Colonic mucosa (tissue), 4 donors: ENCODE results near the gene NFIA. TPM values are rescaled to one million over a fixed set of nuclear protein-coding genes. Genes with fewer than 3 reads are reported as not detected.

Source experiments
- DNase-seq: peaks from one replicate; pipeline ENCODE4 v3.0.0-alpha.2; 2020
- H3K27ac ChIP-seq: fragments of 200-600 bp; one replicate; pipeline ENCODE4 v1.8.0; 2021
- H3K27me3 ChIP-seq: fragments of 200-600 bp; one replicate; pipeline ENCODE4 v1.8.0; 2021
- H3K36me3 ChIP-seq: fragments of 200-600 bp; one replicate; pipeline ENCODE4 v1.8.0; 2021
- H3K4me1 ChIP-seq: fragments of 200-600 bp; one replicate; pipeline ENCODE4 v1.8.0; 2021; ENCODE audit warnings: mild to moderate bottlenecking
- H3K4me3 ChIP-seq: fragments of 200-600 bp; one replicate; pipeline ENCODE4 v1.8.0; 2021
- H3K9ac ChIP-seq, 2 donors: one replicate each; pipeline ENCODE4 v1.7.0; 2013; ENCODE audit warnings: control low read depth in 2 of 2, low read depth in 2 of 2, low read length in 2 of 2
- H3K9me3 ChIP-seq: fragments of 200-600 bp; one replicate; pipeline ENCODE4 v1.8.0; 2021
- intact Hi-C: fragments of 100-400 bp; cut with DNase I; formaldehyde crosslinking; loops from one replicate; pipeline ENCODE4 v1.14.1; 2022
- total RNA-seq, 2 donors: library from RNA; stranded (reverse); fragmentation: NEBNext Ultra II Directional in 1 of 2; extraction: Animal tissue kit (Norgen Biotek cat#: 25700) in 1 of 2; gene quantifications; one replicate each; pipeline ENCODE4 v1.2.1, GENCODE V29; 2021
- TF ChIP-seq, protein P1 (sequence below): fragments of 200-600 bp; IDR thresholded peaks from one replicate; pipeline ENCODE4 v1.8.0; 2022; ENCODE audit warnings: antibody characterized with exemption, mild to moderate bottlenecking
- donor health status: healthy.
- donor health status: DM: no; HTN: no; CAD: no.
- donor health status: DM: no; HTN: no; CAD: no.

NFIA gene
- total RNA-seq, 2 donors from 2014 or later: 36.0 to 44.2 TPM

DNA sequence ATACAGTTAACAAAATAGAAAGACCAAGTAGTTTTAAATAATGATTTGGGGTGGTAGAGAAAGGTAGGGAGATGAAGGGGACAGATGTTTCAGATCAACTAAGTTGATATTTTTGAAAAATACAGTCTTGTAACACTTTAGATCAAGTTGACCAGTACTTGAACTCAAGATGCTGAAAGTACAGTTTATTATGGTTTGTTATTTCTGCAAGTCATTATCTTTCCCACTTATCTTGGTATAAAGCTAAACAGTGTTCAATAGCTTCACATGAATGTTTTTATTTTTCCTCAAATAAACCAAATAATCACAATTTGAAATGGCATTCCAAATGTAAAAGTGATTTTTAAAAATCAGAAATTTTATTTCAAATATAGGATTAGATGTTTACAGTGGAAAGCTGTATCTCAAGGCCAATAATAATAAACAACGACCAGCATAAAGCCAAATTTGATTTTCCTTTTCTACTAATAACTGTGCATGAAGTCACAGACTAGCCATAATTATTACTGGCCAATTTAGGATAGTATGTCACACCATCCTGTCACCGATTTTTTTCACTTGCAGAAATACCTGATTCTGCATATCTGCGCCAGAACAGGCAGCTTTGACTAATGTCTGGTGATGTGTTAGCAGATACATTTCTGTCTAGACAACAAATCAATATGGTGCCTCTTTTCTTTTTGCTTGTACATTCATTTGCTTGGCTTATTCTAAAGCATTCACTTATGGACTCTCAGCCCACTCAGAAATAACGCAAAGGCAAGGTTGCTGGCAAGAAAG, 322.4 kb downstream of the NFIA start:
- DNase-seq: no peak
- H3K36me3 ChIP-seq: no peaks in the 10 kb centered on the region
- H3K9ac ChIP-seq: no peak overlapping the region
- TF ChIP-seq, protein P1, sequence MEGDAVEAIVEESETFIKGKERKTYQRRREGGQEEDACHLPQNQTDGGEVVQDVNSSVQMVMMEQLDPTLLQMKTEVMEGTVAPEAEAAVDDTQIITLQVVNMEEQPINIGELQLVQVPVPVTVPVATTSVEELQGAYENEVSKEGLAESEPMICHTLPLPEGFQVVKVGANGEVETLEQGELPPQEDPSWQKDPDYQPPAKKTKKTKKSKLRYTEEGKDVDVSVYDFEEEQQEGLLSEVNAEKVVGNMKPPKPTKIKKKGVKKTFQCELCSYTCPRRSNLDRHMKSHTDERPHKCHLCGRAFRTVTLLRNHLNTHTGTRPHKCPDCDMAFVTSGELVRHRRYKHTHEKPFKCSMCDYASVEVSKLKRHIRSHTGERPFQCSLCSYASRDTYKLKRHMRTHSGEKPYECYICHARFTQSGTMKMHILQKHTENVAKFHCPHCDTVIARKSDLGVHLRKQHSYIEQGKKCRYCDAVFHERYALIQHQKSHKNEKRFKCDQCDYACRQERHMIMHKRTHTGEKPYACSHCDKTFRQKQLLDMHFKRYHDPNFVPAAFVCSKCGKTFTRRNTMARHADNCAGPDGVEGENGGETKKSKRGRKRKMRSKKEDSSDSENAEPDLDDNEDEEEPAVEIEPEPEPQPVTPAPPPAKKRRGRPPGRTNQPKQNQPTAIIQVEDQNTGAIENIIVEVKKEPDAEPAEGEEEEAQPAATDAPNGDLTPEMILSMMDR: no peak
- H3K27ac ChIP-seq: peak overlapping the region; percentile 15
- no peak overlapping the region for H3K4me3 ChIP-seq
- H3K4me1 ChIP-seq: peaks cover 3% of the 10 kb centered on the region
- intact Hi-C loops: no loop called here
- no peaks in the 10 kb centered on the region for H3K27me3 ChIP-seq
- no peaks in the 10 kb centered on the region for H3K9me3 ChIP-seq

DNA sequence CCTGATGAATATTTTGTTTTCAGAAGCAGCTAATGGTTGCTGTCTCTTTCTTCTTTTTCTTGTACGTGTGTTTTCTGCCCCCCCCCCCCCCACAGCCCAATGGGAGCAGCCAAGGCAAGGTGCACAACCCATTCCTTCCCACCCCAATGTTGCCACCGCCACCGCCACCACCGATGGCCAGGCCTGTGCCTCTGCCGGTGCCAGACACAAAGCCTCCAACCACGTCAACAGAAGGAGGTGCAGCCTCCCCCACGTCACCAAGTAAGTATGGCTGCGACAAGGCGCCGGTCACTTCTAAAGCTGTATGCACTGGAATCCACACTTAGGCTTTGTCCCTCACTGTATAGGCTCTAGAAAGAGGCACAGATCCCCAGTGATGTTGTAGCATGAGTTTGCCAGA, 324.1 kb downstream of the NFIA start:
- TF ChIP-seq, protein P1: no peak
- Histone ChIP-seq H3K9me3 (no peaks in the 10 kb centered on the region), H3K36me3 (no peaks in the 10 kb centered on the region), H3K4me3 (no peak overlapping the region), H3K27me3 (no peaks in the 10 kb centered on the region), H3K4me1 (peaks cover 3% of the 10 kb centered on the region), H3K9ac (no peak overlapping the region), H3K27ac (no peak overlapping the region)
- DNase-seq: no peak
- intact Hi-C loops: no loop called here

DNA sequence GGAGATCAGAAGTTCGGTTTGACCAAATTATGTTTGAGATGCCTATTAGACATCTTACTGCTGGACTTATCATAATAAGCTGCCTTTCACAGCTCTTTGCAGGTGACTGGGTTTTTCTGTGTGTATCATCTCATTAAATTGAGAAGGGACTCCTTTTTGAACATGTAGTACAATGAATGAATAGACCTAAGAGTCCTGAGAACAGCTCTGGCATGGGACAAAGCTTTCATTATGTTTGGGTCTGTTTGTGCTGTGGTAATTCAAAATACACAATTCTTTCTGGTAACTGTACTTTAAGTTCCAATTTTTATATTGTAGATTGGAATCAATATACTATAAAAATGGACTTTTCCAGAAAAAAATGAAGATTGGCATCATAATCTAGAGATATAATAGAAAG, 330.2 kb downstream of the NFIA start:
- no peaks in the 10 kb centered on the region for H3K4me1 ChIP-seq
- no peak overlapping the region for H3K27ac ChIP-seq
- no peaks in the 10 kb centered on the region for H3K27me3 ChIP-seq
- TF ChIP-seq, protein P1: no peak
- H3K9me3 ChIP-seq: no peaks in the 10 kb centered on the region
- DNase-seq: no peak
- intact Hi-C loops: no loop called here
- H3K36me3 ChIP-seq: no peaks in the 10 kb centered on the region
- H3K4me3 ChIP-seq: no peak overlapping the region
- no peak overlapping the region for H3K9ac ChIP-seq

DNA sequence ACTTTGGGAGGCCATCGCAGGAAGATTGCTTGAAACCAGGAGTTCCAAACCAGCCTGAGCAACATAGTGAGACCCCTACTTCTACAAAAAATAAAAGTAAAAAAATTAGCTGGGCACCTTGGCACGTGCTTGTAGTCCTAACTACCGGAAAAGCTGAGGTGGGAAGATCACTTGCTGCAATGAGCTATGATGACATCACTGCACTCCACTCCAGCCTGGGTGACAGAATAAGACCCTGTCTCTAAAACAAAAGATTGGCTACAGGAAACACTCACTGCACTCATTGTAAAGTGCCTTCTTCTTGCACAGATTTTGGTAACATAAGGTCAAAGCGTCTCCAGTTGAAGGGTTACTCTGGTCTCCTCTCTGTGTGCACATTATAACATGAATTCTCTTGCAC, 336.8 kb downstream of the NFIA start:
- no peaks in the 10 kb centered on the region for H3K4me1 ChIP-seq
- no peaks in the 10 kb centered on the region for H3K36me3 ChIP-seq
- no peak for DNase-seq
- H3K9ac ChIP-seq: no peak overlapping the region
- H3K9me3 ChIP-seq: no peaks in the 10 kb centered on the region
- H3K27me3 ChIP-seq: no peaks in the 10 kb centered on the region
- no peak overlapping the region for H3K4me3 ChIP-seq
- no peak overlapping the region for H3K27ac ChIP-seq
- TF ChIP-seq, protein P1: no peak
- intact Hi-C loops: no loop called here

DNA sequence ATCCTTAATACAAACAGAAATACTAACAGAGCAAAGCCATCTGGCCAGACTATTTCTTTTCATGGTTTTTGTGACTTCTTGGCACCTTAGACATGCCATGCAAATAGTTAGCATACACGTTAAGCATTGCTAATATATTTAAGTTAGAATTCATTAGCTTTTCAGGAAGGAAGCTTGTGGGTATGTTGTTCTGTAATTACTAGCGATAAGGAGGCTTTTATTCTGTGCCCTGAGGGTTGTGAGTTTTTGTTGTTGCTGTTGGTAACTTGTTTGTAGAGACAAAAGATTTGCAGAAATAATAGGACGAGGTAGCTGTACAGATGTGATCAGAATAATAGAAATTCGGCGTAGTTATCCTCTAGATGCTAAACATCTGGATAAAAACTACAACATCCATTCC, 337.3 kb downstream of the NFIA start:
- Histone ChIP-seq H3K9ac (no peak overlapping the region), H3K9me3 (no peaks in the 10 kb centered on the region), H3K4me1 (no peaks in the 10 kb centered on the region), H3K36me3 (no peaks in the 10 kb centered on the region), H3K27ac (no peak overlapping the region), H3K4me3 (no peak overlapping the region), H3K27me3 (no peaks in the 10 kb centered on the region)
- TF ChIP-seq, protein P1: no peak
- intact Hi-C loops: no loop called here
- no peak for DNase-seq
